Smooth muscle cell (in vitro differentiated cells): Measurements from ENCODE around the gene ANKRD11. TPM values are rescaled to one million over a fixed set of nuclear protein-coding genes. Genes with fewer than 3 reads are reported as not detected.

Source experiments
- DNase-seq: peaks from one replicate; lab custom pipeline; 2025; ENCODE audit not compliant: unreplicated experiment; lab: John Stamatoyannopoulos, UW
- H2AFZ ChIP-seq: fragments of 200-600 bp; sonication (generic); 2 replicates; pipeline ENCODE4 v1.6.0; 2016; ENCODE audit warnings: antibody characterized with exemption, low read depth, mild to moderate bottlenecking
- H3F3A ChIP-seq: fragments of 200-600 bp; sonication (generic); 2 replicates; pipeline ENCODE4 v1.6.0; 2017; ENCODE audit warnings: antibody characterized with exemption, low read depth
- H3K27ac ChIP-seq: fragments of 200-600 bp; sonication (generic); 2 replicates; pipeline ENCODE4 v1.5.1; 2016; ENCODE audit warnings: low read depth, mild to moderate bottlenecking
- H3K27me3 ChIP-seq: fragments of 200-600 bp; sonication (generic); 2 replicates; pipeline ENCODE4 v1.6.1; 2016; ENCODE audit warnings: low read depth, mild to moderate bottlenecking
- H3K36me3 ChIP-seq: fragments of 200-600 bp; sonication (generic); 2 replicates; pipeline ENCODE4 v1.5.1; 2016; ENCODE audit warnings: low read depth
- H3K4me1 ChIP-seq: fragments of 200-600 bp; sonication (generic); 2 replicates; pipeline ENCODE4 v1.5.1; 2016; ENCODE audit warnings: low read depth
- H3K4me2 ChIP-seq: fragments of 200-600 bp; sonication (generic); 2 replicates; pipeline ENCODE4 v1.6.0; 2016; ENCODE audit warnings: mild to moderate bottlenecking
- H3K4me3 ChIP-seq: fragments of 200-600 bp; sonication (generic); 2 replicates; pipeline ENCODE4 v1.5.1; 2016; ENCODE audit warnings: mild to moderate bottlenecking
- H3K79me2 ChIP-seq: fragments of 200-600 bp; sonication (generic); 2 replicates; pipeline ENCODE4 v1.6.0; 2016; ENCODE audit warnings: low read depth, mild to moderate bottlenecking
- H3K9ac ChIP-seq: fragments of 200-600 bp; sonication (generic); 2 replicates; pipeline ENCODE4 v1.6.0; 2016; ENCODE audit warnings: low read depth
- H3K9me3 ChIP-seq: fragments of 200-600 bp; sonication (generic); replicated peaks from 2 replicates; pipeline ENCODE4 v1.5.1; 2016; ENCODE audit warnings: low read depth
- H4K20me1 ChIP-seq: fragments of 200-600 bp; sonication (generic); 2 replicates; pipeline ENCODE4 v1.6.0; 2016; ENCODE audit warnings: low read depth
- CTCF ChIP-seq: fragments of 200-600 bp; sonication (generic); IDR thresholded peaks from 2 replicates; pipeline ENCODE4 v1.5.1; 2017; ENCODE audit warnings: borderline replicate concordance, mild to moderate bottlenecking, antibody characterized with exemption; ENCODE audit not compliant: insufficient read depth, poor library complexity, severe bottlenecking
- WGBS: methylation state at CpG from one replicate; pipeline ENCODE4 v1.1.7; 2016; ENCODE audit warnings: low lambda C conversion rate; 5-methylcytosine and 5-hydroxymethylcytosine counted together
- polyA plus RNA-seq: library from polyadenylated mRNA; unstranded; fragments of >200 nt; fragmentation: Nextera tagmentation; extraction: Ambion mirVana; gene quantifications from 2 replicates; pipeline ENCODE4 v1.2.1, GENCODE V29; 2016
- total RNA-seq: library from RNA; depleted of rRNA; stranded (reverse); fragments of >200 nt; gene quantifications from 2 replicates; pipeline ENCODE4 v1.2.3, GENCODE V29; 2014

The ANKRD11 gene
- total and polyA plus RNA-seq, 2 experiments from 2014 or later = 31.5 to 105 TPM

DNA sequence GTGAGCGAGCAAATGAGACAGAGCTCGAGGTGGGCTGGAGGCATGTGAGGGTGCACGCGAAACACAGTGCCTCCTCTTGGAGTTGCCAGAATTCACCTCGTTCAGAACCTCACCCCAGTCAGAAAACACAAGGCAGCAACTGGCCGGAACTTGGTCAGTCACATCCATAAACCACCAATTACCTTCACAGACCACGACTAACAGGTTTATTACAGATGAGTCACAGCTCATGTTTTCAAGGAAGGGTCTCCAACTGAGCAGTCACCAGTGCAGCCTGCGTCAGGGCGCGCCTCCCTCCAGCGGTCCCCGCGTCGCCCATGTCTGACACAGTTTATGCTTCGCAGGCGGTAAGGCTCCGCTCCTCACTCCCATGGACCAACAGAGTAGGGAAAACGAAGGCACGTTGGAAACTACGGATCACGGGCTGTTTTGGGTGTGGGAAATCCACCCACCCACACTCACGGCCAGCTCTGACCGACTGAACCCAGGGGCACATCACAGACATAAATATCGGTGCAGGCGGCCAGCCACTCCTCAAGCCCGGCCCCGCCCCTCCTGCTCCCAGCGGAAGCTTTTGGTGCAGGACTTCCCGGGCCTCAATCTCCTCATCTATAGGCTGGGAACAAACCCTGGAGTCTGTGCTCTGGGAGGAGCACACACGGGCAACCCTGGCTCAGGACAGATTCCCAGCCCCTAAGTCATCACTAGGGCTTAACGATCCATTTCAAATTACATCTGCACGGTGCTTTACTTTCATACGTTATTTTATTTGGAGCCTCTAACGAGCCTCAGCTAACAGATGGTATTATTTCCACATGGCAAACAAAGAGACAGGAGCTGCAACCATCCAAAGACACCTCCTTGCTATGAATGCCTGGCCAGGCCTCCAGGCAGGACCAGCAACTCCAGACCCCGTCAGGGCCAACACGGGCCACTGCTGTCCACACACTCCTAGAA, 146.6 kb downstream of the ANKRD11 start:
- DNase-seq = no peak
- H2AFZ ChIP-seq = no peak overlapping the region
- H3K4me3 ChIP-seq = no peak overlapping the region
- peaks cover 9% of the 10 kb centered on the region for H3F3A ChIP-seq
- 56% methylated on average over 36 of the region's 36 CpGs for WGBS
- no peaks in the 10 kb centered on the region for H3K36me3 ChIP-seq
- H3K4me1 ChIP-seq = peaks cover 18% of the 10 kb centered on the region
- no peaks in the 10 kb centered on the region for H3K27me3 ChIP-seq
- H3K27ac ChIP-seq = peak overlapping the region; percentile 84
- peak overlapping the region; percentile 42 for H3K4me2 ChIP-seq
- no peaks in the 10 kb centered on the region for H3K9me3 ChIP-seq
- no peak overlapping the region for H3K9ac ChIP-seq
- peaks cover 100% of the 10 kb centered on the region for H3K79me2 ChIP-seq
- peaks cover 100% of the 10 kb centered on the region for H4K20me1 ChIP-seq
- TF ChIP-seq CTCF = no peak

GRCh38 chr16:89341697-89342694, 148.4 kb downstream of the ANKRD11 start:
- Histone ChIP-seq H3K9me3 (no peaks in the 10 kb centered on the region), H3K9ac (no peak overlapping the region), H3K4me2 (no peak overlapping the region), H4K20me1 (peaks cover 100% of the 10 kb centered on the region), H3K36me3 (no peaks in the 10 kb centered on the region), H2AFZ (no peak overlapping the region), H3F3A (peaks cover 10% of the 10 kb centered on the region), H3K4me1 (peaks cover 18% of the 10 kb centered on the region), H3K27ac (peak overlapping the region; percentile 84), H3K4me3 (no peak overlapping the region), H3K27me3 (no peaks in the 10 kb centered on the region), H3K79me2 (peaks cover 100% of the 10 kb centered on the region)
- DNase-seq = no peak
- TF ChIP-seq CTCF = no peak
- WGBS = 90% methylated on average over 35 of the region's 35 CpGs

DNA sequence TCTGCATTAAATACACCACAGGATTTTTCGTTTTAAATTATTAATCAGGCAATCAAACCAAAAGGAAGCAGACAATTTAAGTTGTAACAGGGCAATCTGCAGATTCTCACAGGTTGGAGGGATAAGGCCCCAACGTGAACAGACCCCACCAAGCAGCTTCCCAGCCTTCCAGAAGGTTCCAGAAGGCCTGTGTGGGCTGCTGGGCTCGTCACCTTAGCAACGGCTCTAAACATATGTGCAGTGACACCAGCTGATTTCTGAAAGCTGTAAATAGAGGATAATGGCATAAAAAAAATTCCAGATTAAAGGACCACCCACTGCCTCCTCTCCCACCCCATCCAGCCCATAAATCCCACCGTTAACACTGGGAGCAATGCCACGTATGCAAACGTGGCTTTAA, 149.1 kb downstream of the ANKRD11 start:
- H3K9me3 ChIP-seq = no peaks in the 10 kb centered on the region
- H3K27me3 ChIP-seq = no peaks in the 10 kb centered on the region
- no peak overlapping the region for H3K4me2 ChIP-seq
- H3K4me3 ChIP-seq = no peak overlapping the region
- no peaks in the 10 kb centered on the region for H3K36me3 ChIP-seq
- H3K79me2 ChIP-seq = peaks cover 100% of the 10 kb centered on the region
- H3K9ac ChIP-seq = no peak overlapping the region
- no peak for DNase-seq
- H2AFZ ChIP-seq = no peak overlapping the region
- no peak for TF ChIP-seq CTCF
- peaks cover 100% of the 10 kb centered on the region for H4K20me1 ChIP-seq
- WGBS = 76% methylated on average over 7 of the region's 7 CpGs
- H3K27ac ChIP-seq = peak overlapping the region; percentile 5
- H3K4me1 ChIP-seq = peaks cover 18% of the 10 kb centered on the region
- H3F3A ChIP-seq = peaks cover 10% of the 10 kb centered on the region
